Measurements from ENCODE around the gene CRACR2A.

CRACR2A gene

DNA sequence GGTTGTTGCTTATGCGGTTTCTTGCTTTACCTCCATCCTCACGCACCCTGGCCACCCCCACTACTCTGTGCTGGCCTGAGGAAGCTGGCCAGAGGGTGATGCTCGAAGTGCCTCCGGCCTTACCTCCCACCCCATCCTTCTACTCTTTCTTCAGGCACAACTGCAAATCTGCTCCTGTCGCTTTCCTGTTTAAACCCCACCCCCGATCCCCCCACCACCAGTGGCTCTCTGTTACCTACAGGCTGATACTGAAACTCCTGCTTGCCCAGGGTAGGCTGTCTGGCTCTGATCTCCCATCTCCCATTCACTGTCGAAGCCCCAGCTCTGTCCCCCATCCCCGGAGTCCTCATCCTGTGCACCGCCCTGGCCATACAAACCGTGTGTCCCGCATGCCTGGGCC, 150.4 kb downstream of the CRACR2A start:
- DNase-seq (ENCODE audit: extremely low read depth in 1 of 2, low read depth in 1 of 2), result no peak

DNA sequence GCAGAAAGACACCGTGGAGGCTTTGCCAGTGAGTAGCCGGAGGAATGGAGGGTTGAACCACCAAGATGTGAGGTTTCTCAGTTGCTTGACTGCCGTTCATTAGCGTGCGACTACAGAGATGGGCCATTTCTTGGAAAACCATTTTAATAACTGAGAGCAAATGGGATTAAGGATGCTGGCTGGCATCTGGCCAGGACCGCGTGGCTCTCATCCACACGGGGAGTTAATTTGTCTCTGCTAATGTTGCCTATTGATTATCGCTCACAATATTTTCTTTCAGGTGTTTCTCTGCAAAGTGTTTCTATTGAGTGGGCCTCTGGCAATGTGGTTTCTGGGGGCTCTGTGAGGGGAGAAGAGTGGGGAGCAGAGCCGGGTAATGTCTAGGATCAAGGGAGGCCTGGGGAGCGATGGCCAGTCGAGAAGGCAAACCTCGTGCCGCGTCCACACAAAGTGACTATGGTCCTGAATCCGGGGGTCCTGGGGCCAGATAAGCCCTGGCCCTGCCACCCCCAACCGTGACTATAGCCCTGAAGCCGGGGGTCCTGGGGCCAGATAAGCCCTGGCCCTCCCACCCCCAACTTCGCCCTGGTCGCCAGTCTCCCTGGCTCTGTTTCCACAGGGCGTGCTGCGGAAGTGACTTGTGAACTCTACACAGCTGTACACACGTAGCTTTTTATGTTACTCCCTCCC, 151.3 kb downstream of the CRACR2A start:
- no peak for DNase-seq (ENCODE audit: extremely low read depth in 1 of 2, low read depth in 1 of 2)

- DNase-seq (ENCODE audit: extremely low read depth in 1 of 2, low read depth in 1 of 2), result no peak
These were observed 152.0 kb downstream of the CRACR2A start for GRCh38 chr12:3600951-3601350.

DNA sequence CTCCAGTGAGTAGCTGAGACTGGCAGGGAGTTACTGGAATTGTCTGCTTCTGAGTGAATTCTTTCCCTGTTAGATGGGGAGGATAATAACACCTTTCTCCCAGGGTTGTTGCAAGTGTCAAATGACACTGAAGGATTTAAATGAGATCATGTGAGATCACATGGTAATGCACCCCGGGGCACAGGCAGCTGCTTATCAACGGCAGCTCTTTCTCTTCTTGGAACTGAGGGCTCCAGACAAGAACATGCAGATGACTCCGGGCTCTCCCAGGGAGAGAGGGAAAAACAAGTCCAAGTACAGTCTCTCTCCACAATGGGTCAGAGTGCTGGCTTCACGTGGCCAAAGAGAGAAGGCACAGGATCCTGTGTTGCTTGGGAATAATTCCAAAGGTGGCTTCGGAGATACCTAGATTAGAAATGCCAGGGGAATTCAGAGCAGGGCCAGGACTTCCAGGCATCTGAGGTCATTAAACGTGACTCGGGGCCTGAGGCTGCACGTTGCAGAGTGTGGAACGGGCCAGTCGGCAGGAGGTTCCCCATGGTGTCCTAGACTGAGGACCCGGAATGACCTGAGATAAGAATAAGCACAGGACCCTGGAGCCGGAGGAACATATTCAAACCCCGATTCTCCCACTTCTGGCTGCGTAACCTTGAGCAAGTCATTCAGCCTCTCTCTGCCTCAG, 152.7 kb downstream of the CRACR2A start:
- no peak for DNase-seq (ENCODE audit: extremely low read depth in 1 of 2, low read depth in 1 of 2)

GRCh38 chr12:3598896-3599860, 153.7 kb downstream of the CRACR2A start:
- DNase-seq (ENCODE audit: extremely low read depth in 1 of 2, low read depth in 1 of 2), result no peak

DNA sequence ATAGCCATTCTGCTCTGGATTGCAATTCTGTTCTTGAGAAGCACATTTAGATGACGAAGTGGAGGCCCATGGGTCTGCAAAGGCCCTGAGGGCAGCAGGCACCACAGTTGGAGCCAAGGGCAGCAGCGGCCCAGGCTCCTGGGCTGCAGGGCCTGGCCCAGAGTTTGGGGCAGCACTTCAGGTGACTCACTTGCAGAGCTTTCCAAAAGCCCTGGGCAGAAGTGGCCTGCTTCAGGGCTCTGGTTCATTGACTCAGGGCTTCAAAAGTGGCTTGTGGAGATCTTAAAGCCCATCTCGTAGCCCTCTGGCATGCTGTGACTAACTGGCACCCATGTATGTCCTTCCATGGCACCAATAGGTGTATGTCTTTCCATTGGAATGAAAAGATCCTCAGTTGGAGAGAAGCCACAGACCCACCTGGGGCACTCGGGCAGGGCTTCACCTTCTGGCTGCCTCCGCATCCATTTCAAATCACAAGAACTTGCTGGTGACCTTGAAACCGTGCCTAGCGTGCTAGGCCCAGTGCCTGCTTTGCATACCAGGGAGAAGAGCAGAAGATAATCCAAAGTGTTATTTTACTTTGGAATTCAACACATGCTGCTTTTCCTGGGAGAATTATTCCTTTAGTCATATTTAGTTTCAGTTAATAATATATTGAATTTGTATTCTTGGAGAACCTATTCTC, 155.2 kb downstream of the CRACR2A start:
- DNase-seq (ENCODE audit: extremely low read depth in 1 of 2, low read depth in 1 of 2), result no peak

DNA sequence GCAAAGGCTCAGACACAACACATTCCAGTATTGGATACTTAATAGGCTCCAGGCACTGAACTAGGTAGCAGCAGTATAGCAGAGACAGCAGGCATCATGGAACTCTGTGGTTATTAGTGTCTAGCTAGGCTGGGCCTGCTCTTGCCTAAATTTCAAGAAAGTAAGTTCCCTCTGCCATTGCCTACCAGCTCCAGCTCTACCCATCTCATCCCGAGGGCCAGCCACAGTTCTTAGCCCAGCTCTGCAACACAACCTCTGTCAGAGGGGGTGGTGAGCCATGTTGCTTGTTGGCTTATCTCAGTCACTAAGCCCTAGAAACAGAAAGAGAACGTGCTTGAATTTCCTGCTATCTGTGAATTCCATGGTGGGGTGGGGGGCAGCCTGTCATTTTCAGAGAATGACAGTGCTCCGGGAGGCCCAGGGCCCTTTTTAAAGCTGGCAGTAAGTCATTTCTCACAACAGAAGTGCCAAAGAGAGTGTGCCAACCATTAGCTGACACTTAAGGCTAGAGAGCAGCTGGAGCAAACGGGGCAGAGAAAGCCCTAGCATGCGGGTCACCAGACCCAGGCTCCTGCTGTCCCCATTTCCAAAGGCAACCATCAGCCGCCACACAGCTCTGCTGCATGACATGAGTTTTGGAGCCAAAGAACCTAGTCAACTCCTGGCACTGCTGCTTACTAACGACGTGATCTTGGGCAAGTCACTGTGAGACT, 156.1 kb downstream of the CRACR2A start:
- no peak for DNase-seq (ENCODE audit: extremely low read depth in 1 of 2, low read depth in 1 of 2)

GRCh38 chr12:3595721-3596120, 157.2 kb downstream of the CRACR2A start:
- DNase-seq (ENCODE audit: extremely low read depth in 1 of 2, low read depth in 1 of 2), result no peak

- DNase-seq (ENCODE audit: extremely low read depth in 1 of 2, low read depth in 1 of 2), result no peak
These were observed 157.9 kb downstream of the CRACR2A start for GRCh38 chr12:3594966-3595365.

GRCh38 chr12:3593906-3594483, 158.9 kb downstream of the CRACR2A start:
- no peak for DNase-seq (ENCODE audit: extremely low read depth in 1 of 2, low read depth in 1 of 2)

DNA sequence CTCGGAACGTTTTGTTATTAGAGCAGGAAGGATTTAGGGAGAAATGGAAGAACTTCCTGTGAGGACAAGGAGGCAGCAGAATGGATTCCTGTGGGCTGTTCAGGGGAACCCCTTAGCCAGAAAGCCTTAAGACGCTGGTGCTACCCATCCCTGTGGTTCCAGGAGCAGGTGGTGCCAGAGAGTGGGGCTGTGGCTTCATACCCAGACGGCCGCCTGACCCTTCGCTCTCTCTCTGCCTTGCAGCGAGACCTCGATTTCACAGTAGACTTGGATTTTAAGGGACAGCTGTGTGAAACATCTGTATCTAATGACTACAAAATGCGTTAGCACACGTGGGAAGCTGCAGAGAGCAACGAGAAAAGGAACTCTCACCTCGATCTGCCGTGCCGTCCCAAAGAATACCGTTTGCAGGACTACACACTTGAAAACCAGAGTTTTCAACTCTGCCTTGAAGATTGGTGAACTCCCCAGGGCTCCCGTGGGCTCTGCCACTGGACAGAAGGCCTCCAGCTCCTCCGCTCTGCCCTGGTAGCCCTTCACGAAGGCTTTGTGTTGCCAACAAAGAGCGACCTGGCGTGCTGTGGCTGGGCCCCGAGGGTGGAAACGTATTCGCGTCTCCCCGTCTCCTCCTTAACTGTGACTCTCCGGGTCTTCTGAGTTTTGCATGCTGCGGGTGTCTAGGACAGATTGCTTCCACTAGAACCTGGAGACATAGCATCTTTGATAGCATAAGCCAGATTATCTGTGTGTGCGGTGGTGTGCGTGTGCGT, 159.9 kb downstream of the CRACR2A start:
- DNase-seq (ENCODE audit: extremely low read depth in 1 of 2, low read depth in 1 of 2), result no peak

DNA sequence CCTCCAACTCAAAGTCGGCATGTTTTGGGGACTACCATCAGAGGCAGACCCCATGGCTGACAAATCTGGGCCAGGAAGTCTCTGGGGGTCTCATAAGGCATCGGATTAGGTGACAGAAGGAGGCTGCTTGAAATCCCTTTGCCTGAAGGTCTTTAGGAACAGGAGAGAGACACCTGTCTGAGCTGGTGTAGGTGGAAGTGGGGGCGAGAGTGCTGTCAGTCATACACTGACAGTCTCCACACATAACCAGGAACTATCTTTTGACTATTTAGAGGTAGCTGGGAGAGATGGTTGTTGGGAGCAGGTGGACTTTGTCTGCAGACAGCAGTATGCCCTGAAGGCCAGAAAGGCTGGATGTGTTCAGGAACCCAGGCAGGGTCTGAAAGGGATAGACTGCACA, 163.2 kb downstream of the CRACR2A start:
- no peak for DNase-seq (ENCODE audit: extremely low read depth in 1 of 2, low read depth in 1 of 2)

- no peak for DNase-seq (ENCODE audit: extremely low read depth in 1 of 2, low read depth in 1 of 2)
These were observed 165.4 kb downstream of the CRACR2A start for GRCh38 chr12:3587402-3588013.

- DNase-seq (ENCODE audit: extremely low read depth in 1 of 2, low read depth in 1 of 2), result no peak
These were observed 169.1 kb downstream of the CRACR2A start for GRCh38 chr12:3583656-3584334.

DNA sequence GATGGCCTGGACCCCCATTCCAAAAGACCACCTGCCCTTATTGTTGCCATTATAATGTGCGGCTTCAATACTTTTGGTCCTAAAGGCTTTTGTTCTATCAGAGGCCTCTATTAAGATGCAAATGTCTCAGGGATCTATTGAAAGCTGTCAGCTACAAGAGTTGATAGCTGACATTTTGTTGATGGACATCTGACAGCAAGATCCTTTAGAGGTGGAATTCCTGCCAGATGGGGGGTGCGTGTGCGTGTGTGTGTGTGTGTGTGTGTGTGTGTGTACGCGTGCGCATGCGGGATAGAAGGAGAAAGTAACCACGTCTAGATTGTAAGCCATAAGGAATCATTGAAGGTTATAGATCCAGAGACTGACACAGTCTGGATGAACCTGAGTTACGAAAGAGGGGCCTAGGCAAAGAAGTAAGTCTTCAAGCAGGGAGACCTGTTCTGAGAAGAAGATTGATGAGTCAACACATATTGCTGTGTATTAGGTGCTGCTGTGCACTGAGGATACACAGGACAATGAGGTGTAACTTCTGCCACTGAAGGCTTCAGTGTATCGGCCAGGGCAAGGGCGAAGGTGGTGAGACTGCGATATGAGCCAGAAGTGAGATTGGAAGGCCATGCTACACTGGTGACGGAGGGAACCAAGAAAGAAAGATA, 172.7 kb downstream of the CRACR2A start:
- DNase-seq (ENCODE audit: extremely low read depth in 1 of 2, low read depth in 1 of 2), result no peak

- no peak for DNase-seq (ENCODE audit: extremely low read depth in 1 of 2, low read depth in 1 of 2)
These were observed 173.3 kb downstream of the CRACR2A start for GRCh38 chr12:3579446-3580093.

DNA sequence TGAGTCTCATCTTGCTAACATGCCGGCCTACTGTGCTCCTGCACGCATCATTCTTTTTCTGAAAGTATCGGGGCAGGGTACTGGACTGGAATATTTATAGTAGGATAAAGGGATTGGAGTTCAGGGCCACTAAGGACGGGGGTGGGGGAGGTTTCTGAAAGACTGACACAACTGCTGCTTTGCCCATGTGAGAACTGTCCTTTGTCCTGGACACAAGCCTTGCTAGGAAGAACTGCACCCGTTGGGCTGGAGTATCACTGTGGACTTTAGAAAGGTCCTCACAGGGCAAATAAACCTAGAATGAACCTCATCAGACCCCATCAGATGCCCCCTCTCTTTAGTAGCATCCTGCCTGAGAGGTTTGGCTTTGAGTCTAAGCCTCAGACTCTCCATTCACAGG, 174.4 kb downstream of the CRACR2A start:
- DNase-seq (ENCODE audit: extremely low read depth in 1 of 2, low read depth in 1 of 2), result no peak
